Ectodermal cell (in vitro differentiated cells): ENCODE data around the gene SLC6A9.

Experiments
- H3K27ac ChIP-seq: 2 replicates; pipeline ENCODE4 v1.7.0; 2013; ENCODE audit warnings: mild to moderate bottlenecking, low read depth, low read length; ENCODE audit not compliant: insufficient read depth, poor library complexity, severe bottlenecking
- H3K27me3 ChIP-seq: 2 replicates; pipeline ENCODE4 v1.7.0; 2013; ENCODE audit warnings: mild to moderate bottlenecking, low read length; ENCODE audit not compliant: insufficient read depth, control insufficient read depth, poor library complexity, severe bottlenecking
- H3K36me3 ChIP-seq: one replicate; pipeline ENCODE4 v1.7.0; 2013; ENCODE audit warnings: low read length; ENCODE audit not compliant: control insufficient read depth, insufficient read depth
- H3K4me1 ChIP-seq: one replicate; pipeline ENCODE4 v1.7.0; 2013; ENCODE audit warnings: low read length; ENCODE audit not compliant: control insufficient read depth, insufficient read depth
- H3K4me3 ChIP-seq: 2 replicates; pipeline ENCODE4 v1.7.0; 2013; ENCODE audit warnings: low read depth, low read length, control low read depth; ENCODE audit not compliant: insufficient read depth
- H3K9me3 ChIP-seq: 2 replicates; pipeline ENCODE4 v1.7.0; 2013; ENCODE audit warnings: mild to moderate bottlenecking, low read length, moderate library complexity; ENCODE audit not compliant: control insufficient read depth
- WGBS, 2 experiments: methylation state at CpG; one replicate each; pipeline ENCODE4 v1.1.7; 2013; ENCODE audit warnings: missing lambda C conversion rate in 2 of 2; 5-methylcytosine and 5-hydroxymethylcytosine counted together

SLC6A9 gene

DNA sequence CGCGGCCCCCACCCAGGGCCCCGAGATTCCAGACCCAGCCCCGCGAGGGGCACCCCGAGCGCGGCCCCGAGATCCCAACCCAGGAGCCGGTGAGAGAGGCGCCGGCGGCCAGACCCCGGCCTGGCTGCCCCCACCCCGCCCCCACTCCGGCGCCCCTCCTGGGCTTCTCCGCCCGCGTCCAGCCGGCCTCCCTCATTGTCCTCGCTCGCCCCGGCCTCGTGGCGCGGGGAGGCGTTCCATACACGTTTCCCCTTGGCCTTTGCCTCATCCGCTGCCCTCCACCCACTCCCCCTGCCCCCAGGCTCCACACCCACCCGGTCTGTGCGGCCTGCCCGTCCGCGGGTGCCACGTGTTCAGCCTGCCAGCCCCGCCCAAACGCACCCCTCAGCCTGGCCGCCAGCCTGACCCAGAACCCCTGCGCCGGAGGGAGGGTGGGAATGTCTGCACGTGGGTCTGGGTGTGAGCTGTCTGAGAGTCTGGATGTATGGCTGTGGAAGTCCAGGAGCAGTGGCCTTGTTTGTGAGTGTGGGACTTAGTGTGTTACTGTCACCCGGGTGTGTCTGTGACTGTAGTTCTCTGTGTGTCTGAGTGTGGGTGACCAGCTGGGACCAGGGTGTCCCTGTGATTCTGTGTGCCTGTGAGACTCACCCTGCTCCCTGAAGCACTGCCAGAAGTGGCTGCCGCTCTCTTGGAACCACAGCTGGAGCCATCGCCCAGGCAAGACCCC, 51.6 kb downstream of the SLC6A9 start:
- H3K27me3 ChIP-seq: no peaks in the 10 kb centered on the region
- no peak overlapping the region for H3K27ac ChIP-seq
- H3K4me1 ChIP-seq: peaks cover 26% of the 10 kb centered on the region
- H3K9me3 ChIP-seq: no peaks in the 10 kb centered on the region
- WGBS, 2 experiments: 4 to 5% methylated on average over 45 of the region's 45 CpGs
- H3K36me3 ChIP-seq: peaks cover 18% of the 10 kb centered on the region
- H3K4me3 ChIP-seq: peak overlapping the region; percentile 59

DNA sequence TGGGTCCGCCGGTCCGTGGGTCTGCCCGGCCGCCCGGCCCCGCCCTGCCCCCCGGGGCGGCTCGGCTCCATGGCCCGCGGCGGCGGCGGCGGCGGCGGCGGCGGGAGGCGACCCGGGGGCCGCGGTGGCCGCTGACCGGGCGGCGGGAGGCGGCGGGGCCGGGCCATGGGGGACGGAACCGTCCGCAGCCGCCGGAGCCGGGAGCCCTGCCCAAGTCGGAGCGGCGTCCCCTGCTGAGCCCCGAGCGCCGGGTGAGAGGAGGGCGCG, 52.1 kb downstream of the SLC6A9 start:
- Histone ChIP-seq H3K9me3 (no peaks in the 10 kb centered on the region), H3K36me3 (peaks cover 18% of the 10 kb centered on the region), H3K4me1 (peaks cover 26% of the 10 kb centered on the region), H3K27me3 (no peaks in the 10 kb centered on the region), H3K27ac (no peak overlapping the region), H3K4me3 (peak overlapping the region; percentile 59)
- 0% methylated on average over 45 of the region's 45 CpGs for WGBS, 2 experiments

DNA sequence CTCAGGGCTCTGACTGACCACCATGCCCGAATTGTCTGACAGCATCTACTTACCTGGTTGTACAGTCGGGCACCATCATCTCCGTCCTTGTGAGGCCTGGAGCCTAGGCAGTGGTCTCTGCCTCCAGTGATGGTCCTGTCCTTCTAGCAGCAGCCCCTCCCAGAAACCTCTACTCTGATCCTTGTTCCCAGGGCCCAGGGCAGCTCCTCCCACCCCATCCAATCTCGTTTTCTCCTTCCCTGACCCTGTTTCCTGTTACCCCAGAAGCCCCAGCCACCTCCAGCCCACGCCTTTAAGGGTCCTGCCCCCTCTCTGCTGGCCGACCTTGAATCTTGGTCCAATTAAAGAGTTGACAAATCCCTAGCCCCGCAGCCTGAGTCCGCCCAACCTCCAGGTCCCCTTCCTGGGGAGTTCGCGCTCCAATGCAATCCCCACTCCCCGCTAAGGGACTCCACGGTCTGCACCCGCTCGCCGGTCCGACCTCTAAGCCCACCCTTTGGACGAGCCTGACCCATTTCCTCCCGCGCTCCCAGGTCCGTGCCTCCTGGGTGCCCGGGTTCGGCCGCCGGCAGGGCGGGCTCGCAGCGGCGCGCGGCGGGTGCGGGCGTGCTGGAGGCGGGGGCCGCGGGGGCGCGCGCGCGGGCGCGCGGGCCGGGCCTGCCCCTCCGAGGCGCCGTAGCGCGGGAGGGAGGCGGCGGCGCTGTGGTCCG, 52.6 kb downstream of the SLC6A9 start, which contains the start of gene B4GALT2:
TSS of gene B4GALT2 (plus strand) at position 660 of the 710 bp plus-strand sequence. CDS start 1,951 bp downstream, outside the sequence.
- Histone ChIP-seq H3K9me3 (no peaks in the 10 kb centered on the region), H3K27ac (no peak within 1 kb of the TSS), H3K36me3 (peaks cover 18% of the 10 kb centered on the region), H3K4me3 (peak within 1 kb of the TSS; percentile 63), H3K27me3 (no peaks in the 10 kb centered on the region), H3K4me1 (peaks cover 26% of the 10 kb centered on the region)
- 4 to 5% methylated on average over 54 of the region's 54 CpGs for WGBS, 2 experiments

DNA sequence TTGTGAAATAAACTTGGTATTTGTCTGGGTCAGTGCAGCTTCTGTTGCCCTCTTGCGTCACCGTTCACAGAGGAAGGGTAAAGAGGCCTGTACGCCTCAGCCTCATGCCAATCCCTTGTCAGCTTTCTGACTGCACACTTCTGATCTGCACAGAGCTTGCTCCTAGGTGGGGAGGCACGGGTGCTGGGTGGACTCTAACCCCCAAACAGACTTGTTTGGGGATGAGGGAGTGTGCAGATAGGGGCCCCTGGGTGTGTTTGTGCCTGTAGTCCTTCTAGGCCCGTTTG, 53.1 kb downstream of the SLC6A9 start:
- Histone ChIP-seq H3K4me1 (peaks cover 26% of the 10 kb centered on the region), H3K27ac (no peak overlapping the region), H3K27me3 (no peaks in the 10 kb centered on the region), H3K36me3 (peaks cover 18% of the 10 kb centered on the region), H3K9me3 (no peaks in the 10 kb centered on the region), H3K4me3 (peak overlapping the region; percentile 63)
- 85 to 87% methylated on average over 5 of the region's 5 CpGs for WGBS, 2 experiments

DNA sequence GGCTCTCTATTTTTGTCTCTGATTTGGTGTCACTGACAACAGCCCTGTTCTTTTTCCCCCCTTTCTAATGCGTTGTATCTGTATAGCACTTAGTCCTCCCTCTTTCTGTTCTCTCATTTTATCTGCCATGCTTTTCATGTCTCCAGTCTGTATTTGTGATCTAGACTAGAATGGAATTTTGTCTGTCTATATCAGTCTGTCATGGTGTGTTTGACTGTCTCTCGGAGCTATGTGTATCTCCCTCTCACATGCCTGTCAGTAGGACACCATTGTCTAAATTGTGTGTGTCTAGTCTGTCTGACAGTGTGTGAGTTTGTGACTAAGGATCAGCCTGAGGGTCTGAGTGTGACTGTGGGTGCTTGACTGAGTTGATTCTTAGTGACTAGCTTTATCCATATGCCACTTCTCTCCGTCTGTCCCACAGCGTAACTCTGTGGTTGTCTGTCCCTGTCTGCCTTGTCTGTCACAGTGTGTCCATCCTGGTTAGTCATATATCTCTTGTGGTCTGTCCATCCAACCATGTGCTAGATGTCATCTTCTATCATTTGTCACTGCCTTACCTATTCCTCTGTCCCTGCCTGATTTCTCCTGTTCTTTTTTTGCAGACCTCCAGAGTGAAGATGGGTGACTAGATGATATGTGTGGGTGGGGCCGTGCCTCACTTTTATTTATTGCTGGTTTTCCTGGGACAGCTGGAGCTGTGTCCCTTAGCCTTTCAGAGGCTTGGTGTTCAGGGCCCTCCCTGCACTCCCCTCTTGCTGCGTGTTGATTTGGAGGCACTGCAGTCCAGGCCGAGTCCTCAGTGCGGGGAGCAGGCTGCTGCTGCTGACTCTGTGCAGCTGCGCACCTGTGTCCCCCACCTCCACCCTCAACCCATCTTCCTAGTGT, 53.6 kb downstream of the SLC6A9 start:
- Histone ChIP-seq H3K9me3 (no peaks in the 10 kb centered on the region), H3K4me1 (peaks cover 26% of the 10 kb centered on the region), H3K4me3 (no peak overlapping the region), H3K27me3 (no peaks in the 10 kb centered on the region), H3K36me3 (peaks cover 18% of the 10 kb centered on the region), H3K27ac (no peak overlapping the region)
- WGBS, 2 experiments: 94 to 96% methylated on average over 8 to 9 of the region's 9 CpGs

DNA sequence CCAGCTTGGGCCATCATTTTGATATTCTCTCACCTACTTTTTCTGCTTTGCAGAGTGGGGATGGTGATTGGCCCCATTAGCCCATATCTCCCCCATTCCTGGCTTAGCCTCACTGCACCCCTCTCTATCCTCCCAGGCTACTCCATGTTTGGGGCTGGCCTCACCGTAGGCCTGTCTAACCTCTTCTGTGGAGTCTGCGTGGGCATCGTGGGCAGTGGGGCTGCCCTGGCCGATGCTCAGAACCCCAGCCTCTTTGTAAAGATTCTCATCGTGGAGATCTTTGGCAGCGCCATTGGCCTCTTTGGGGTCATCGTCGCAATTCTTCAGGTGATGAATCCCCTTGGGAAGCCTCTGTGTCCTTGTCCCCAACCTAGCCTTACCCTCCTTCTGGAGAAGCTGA, 54.4 kb downstream of the SLC6A9 start:
- H3K9me3 ChIP-seq: no peaks in the 10 kb centered on the region
- H3K27me3 ChIP-seq: no peaks in the 10 kb centered on the region
- no peak overlapping the region for H3K27ac ChIP-seq
- H3K4me1 ChIP-seq: peaks cover 26% of the 10 kb centered on the region
- H3K36me3 ChIP-seq: peaks cover 18% of the 10 kb centered on the region
- WGBS, 2 experiments: 94 to 96% methylated on average over 8 of the region's 8 CpGs
- no peak overlapping the region for H3K4me3 ChIP-seq

DNA sequence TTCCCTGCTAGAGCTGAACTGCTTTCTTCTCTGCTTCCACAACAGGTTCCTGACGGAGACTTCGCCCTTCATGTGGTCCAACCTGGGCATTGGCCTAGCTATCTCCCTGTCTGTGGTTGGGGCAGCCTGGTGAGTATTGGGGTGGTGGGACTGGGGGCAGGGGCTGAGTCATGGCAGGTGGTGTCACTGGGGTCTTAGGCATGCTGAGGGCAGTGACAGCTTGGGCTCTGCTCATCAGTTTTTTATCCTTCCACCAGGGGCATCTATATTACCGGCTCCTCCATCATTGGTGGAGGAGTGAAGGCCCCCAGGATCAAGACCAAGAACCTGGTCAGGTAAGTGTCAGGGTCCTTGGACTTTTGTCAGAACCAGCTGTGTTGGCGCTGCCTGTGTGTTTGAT, 55.2 kb downstream of the SLC6A9 start:
- H3K36me3 ChIP-seq: peaks cover 18% of the 10 kb centered on the region
- peak overlapping the region; percentile 93 for H3K4me3 ChIP-seq
- WGBS, 2 experiments: 90 to 94% methylated on average over 4 of the region's 4 CpGs
- peaks cover 26% of the 10 kb centered on the region for H3K4me1 ChIP-seq
- no peak overlapping the region for H3K27ac ChIP-seq
- no peaks in the 10 kb centered on the region for H3K9me3 ChIP-seq
- no peaks in the 10 kb centered on the region for H3K27me3 ChIP-seq

DNA sequence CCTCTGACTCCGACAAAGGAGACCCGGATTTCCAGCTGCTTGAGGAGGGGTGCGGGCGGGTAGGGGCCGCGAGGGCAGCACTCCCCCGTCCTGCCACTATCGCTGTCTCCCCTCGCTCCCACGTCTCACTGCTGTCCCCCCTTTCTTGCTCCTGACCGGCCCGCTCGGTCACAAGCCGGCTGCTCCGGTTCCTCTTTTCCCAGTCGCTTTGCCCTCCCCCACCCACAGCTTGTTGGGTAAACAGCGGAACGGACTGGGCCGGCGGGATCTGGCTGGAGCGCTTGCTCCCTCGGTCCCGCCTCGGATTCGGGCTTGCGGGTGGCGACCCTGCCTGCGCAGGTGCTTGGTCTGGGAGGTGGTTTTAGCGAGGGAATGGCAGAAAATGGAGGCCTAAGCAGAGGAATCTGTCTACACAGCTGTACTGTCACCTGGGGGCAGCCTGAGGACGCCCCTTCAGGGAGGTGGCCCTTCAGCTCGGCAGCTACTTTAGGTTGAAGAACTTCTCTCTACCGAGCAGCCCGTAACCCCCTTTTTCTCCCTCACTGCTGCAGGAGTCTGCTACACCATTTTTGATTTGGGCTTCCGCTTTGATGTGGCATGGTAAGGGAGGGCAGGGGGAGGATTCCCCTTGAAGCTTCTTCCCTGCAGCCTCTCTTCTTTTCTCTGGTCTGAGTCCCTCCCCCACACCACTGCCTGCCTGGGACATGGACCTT, 55.9 kb downstream of the SLC6A9 start:
- Histone ChIP-seq H3K4me1 (peaks cover 30% of the 10 kb centered on the region), H3K27ac (peak overlapping the region; percentile 31), H3K9me3 (no peaks in the 10 kb centered on the region), H3K27me3 (no peaks in the 10 kb centered on the region), H3K36me3 (peaks cover 18% of the 10 kb centered on the region), H3K4me3 (peak overlapping the region; percentile 93)
- 3% methylated on average over 33 to 34 of the region's 34 CpGs for WGBS, 2 experiments

DNA sequence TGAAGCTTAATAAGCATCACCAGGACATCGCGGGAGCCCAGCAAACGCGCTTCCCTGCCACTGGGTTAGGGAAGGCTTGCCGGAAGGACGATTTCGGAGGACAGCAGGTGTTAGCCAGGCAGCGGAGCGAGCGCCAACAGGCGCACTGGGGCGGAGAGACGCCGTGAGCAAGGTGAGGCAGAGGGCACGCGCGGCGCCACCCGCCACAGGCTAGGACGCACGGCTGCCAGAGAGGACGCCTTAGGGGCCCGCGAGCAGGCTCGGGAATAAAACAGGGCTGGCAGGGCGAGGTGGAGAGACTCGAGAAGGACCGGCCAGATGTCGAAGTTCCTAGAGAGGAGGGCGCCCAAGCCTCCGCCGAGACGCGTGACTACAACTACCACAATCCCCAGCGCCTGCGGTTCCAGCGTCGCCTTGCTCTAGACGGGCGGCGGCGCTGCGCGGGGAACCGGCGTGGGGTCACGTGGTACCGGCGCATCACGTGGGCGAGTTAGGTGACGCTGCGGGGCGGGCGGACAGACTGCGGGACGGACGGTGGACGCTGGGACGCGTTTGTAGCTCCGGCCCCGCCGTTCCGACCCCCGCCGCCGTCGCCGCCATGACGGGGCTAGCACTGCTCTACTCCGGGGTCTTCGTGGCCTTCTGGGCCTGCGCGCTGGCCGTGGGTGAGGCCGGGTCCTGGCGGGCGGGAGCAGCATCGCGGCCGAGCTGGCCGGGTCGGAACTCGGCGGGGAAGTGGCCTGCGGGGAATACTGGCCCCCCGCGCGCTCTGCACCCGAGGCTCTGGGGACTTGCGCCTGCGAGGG, 56.6 kb downstream of the SLC6A9 start, which contains the start of gene ATP6V0B:
TSS of gene ATP6V0B (plus strand) at position 518 of the 806 bp plus-strand sequence. CDS start at position 599, 81 bp downstream.
- no peaks in the 10 kb centered on the region for H3K27me3 ChIP-seq
- H3K4me3 ChIP-seq: peak within 1 kb of the TSS; percentile 93
- peak within 1 kb of the TSS; percentile 31 for H3K27ac ChIP-seq
- 0 to 1% methylated on average over 93 of the region's 93 CpGs for WGBS, 2 experiments
- no peaks in the 10 kb centered on the region for H3K9me3 ChIP-seq
- peaks cover 23% of the 10 kb centered on the region for H3K4me1 ChIP-seq
- peaks cover 18% of the 10 kb centered on the region for H3K36me3 ChIP-seq
